Tibial nerve (tissue), 4 donors: ENCODE results near the gene BUB1B. TPM values are rescaled to one million over a fixed set of nuclear protein-coding genes. Genes with fewer than 3 reads are reported as not detected.
"Not testable (repeated sequence)": the region's sequence is repeated elsewhere in the genome, so short reads cannot be mapped to it uniquely, and the experiment has no call there.

Source experiments
- DNase-seq, 2 donors: peaks; one replicate each; pipeline ENCODE4 v3.0.0-alpha.2; 2019; ENCODE audit warnings: low spot score in 2 of 2
- H3K27ac ChIP-seq, 4 donors: fragments of 200-600 bp; sonication (generic) in 3 of 4; one replicate each; pipeline ENCODE4 v1.5.1; 2017 to 2019; ENCODE audit warnings: mild to moderate bottlenecking in 1 of 4
- H3K27me3 ChIP-seq, 2 donors: fragments of 200-600 bp; sonication (generic) in 1 of 2; one replicate each; pipeline versions ENCODE4 v1.5.1 to v1.6.0; 2017 to 2019
- H3K36me3 ChIP-seq, 3 donors: fragments of 200-600 bp; sonication (generic); one replicate each; pipeline ENCODE4 v1.5.1; 2018 to 2019
- H3K4me1 ChIP-seq, 4 donors: fragments of 200-600 bp; sonication (generic) in 3 of 4; one replicate each; pipeline ENCODE4 v1.5.1; 2017 to 2019
- H3K4me3 ChIP-seq, 4 donors: fragments of 200-600 bp; sonication (generic) in 3 of 4; one replicate each; pipeline ENCODE4 v1.5.1; 2017 to 2019; ENCODE audit warnings: mild to moderate bottlenecking in 1 of 4, moderate library complexity in 1 of 4
- H3K9me3 ChIP-seq, 4 donors: fragments of 200-600 bp; sonication (generic) in 3 of 4; one replicate each; pipeline ENCODE4 v1.5.1; 2017 to 2019
- CTCF ChIP-seq, 5 experiments: fragments of 200-600 bp in 3 of 5; fragments of 450-650 bp in 2 of 5; sonication (generic) in 3 of 5; IDR thresholded peaks; one replicate each; pipeline ENCODE4 v1.5.1; 2016 to 2019; ENCODE audit warnings: antibody characterized with exemption in 5 of 5, mild to moderate bottlenecking in 3 of 5, moderate library complexity in 2 of 5
- EP300 ChIP-seq, 2 donors: sonication (generic); formaldehyde crosslinking; IDR thresholded peaks; one replicate each; pipeline ENCODE4 v1.6.1; 2017; ENCODE audit warnings: antibody characterized with exemption in 2 of 2, mild to moderate bottlenecking in 1 of 2
- POLR2A ChIP-seq, 2 donors: fragments of 450-650 bp; IDR thresholded peaks; one replicate each; pipeline ENCODE4 v1.6.1; 2017; ENCODE audit warnings: antibody characterized with exemption in 2 of 2, mild to moderate bottlenecking in 2 of 2, moderate library complexity in 2 of 2
- WGBS, 2 donors: methylation state at CpG; one replicate each; pipeline ENCODE4 v1.1.5; 2018; 5-methylcytosine and 5-hydroxymethylcytosine counted together
- total RNA-seq, 4 donors: library from RNA; depleted of rRNA; stranded (reverse); fragments of >200 nt; gene quantifications; one replicate each; pipeline ENCODE4 v1.1.0, GENCODE V29; 2016

The BUB1B gene
- total RNA-seq: 1 to 10 TPM in 2 of 4 donors, under 1 TPM in 1, not detected in 1; 0.22 to 6.9 (median 3.9) TPM

GRCh38 chr15:40160689-40161688 is at the start of gene BUB1B:
TSS of gene BUB1B (plus strand) at chr15:40161069. CDS start at chr15:40161221, 152 bp downstream.
- no peak within 1 kb of the TSS for H3K27ac ChIP-seq
- no peaks in the 10 kb centered on the region for H3K27me3 ChIP-seq
- peaks cover 0 to 8% (median 4%) of the 10 kb centered on the region in 4 donors for H3K4me1 ChIP-seq
- peak within 1 kb of the TSS; percentile 33 to 61 (median 56) for H3K4me3 ChIP-seq
- 2% methylated on average over 53 to 54 of the region's 54 CpGs for WGBS, 2 donors
- TF ChIP-seq EP300 (IDR thresholded peaks at IDR 0.05) (peak; percentile 62 to 80), POLR2A (IDR thresholded peaks at IDR 0.05) (no peak)
- peak; percentile 77 to 94 for DNase-seq
- no peaks in the 10 kb centered on the region for H3K9me3 ChIP-seq
- H3K36me3 ChIP-seq: no peaks in the 10 kb centered on the region

GRCh38 chr15:40111888-40112287 is 49.0 kb upstream of the BUB1B start:
- H3K27ac ChIP-seq: no peak overlapping the region
- no peaks in the 10 kb centered on the region for H3K9me3 ChIP-seq
- H3K4me3 ChIP-seq: no peak overlapping the region
- H3K27me3 ChIP-seq: no peaks in the 10 kb centered on the region
- H3K4me1 ChIP-seq: peaks cover 0 to 22% (median 6%) of the 10 kb centered on the region in 4 donors
- DNase-seq: no peak
- H3K36me3 ChIP-seq: no peaks in the 10 kb centered on the region
- WGBS, 2 donors: 87 to 89% methylated on average over 2 of the region's 2 CpGs
- TF ChIP-seq CTCF (IDR thresholded peaks at IDR 0.05): no peak
- no peak for TF ChIP-seq EP300 (IDR thresholded peaks at IDR 0.05)
- TF ChIP-seq POLR2A (IDR thresholded peaks at IDR 0.05): no peak

GRCh38 chr15:40112789-40113188 is 48.1 kb upstream of the BUB1B start:
- no peak overlapping the region for H3K27ac ChIP-seq
- no peaks in the 10 kb centered on the region for H3K9me3 ChIP-seq
- H3K36me3 ChIP-seq: no peaks in the 10 kb centered on the region
- no peak for TF ChIP-seq POLR2A (IDR thresholded peaks at IDR 0.05)
- 74 to 83% methylated on average over 24 of the region's 24 CpGs for WGBS, 2 donors
- no peak overlapping the region for H3K4me3 ChIP-seq
- DNase-seq: no peak
- H3K4me1 ChIP-seq: peaks cover 0 to 13% (median 2%) of the 10 kb centered on the region in 4 donors
- H3K27me3 ChIP-seq: no peaks in the 10 kb centered on the region

- Histone ChIP-seq H3K9me3 (no peaks in the 10 kb centered on the region), H3K27me3 (no peaks in the 10 kb centered on the region), H3K36me3 (no peaks in the 10 kb centered on the region), H3K27ac (no peak overlapping the region), H3K4me1 (peaks cover 0 to 5% (median 0%) of the 10 kb centered on the region in 4 donors), H3K4me3 (no peak overlapping the region)
- 84 to 100% methylated on average over 2 of the region's 2 CpGs for WGBS, 2 donors
- no peak for DNase-seq
- TF ChIP-seq CTCF (IDR thresholded peaks at IDR 0.05) (no peak), EP300 (IDR thresholded peaks at IDR 0.05) (no peak), POLR2A (IDR thresholded peaks at IDR 0.05) (no peak)
Observed at GRCh38 chr15:40114218-40114617, 46.7 kb upstream of the BUB1B start.

GRCh38 chr15:40115106-40115505 is 45.8 kb upstream of the BUB1B start:
- not testable (repeated sequence) for H3K9me3 ChIP-seq, H3K4me1 ChIP-seq, H3K4me3 ChIP-seq, H3K27ac ChIP-seq, H3K27me3 ChIP-seq, H3K36me3 ChIP-seq, DNase-seq
- WGBS, 2 donors: 94 to 95% methylated on average over 14 of the region's 14 CpGs

GRCh38 chr15:40115670-40116093 is 45.2 kb upstream of the BUB1B start:
- DNase-seq: peak; percentile 27 to 33
- Histone ChIP-seq H3K9me3 (no peaks in the 10 kb centered on the region), H3K27ac (no peak overlapping the region), H3K4me3 (no peak overlapping the region), H3K4me1 (no peaks in the 10 kb centered on the region), H3K36me3 (no peaks in the 10 kb centered on the region), H3K27me3 (no peaks in the 10 kb centered on the region)
- 50 to 57% methylated on average over 8 of the region's 8 CpGs for WGBS, 2 donors
- no peak for TF ChIP-seq POLR2A (IDR thresholded peaks at IDR 0.05)
- TF ChIP-seq EP300 (IDR thresholded peaks at IDR 0.05): no peak
- TF ChIP-seq CTCF (IDR thresholded peaks at IDR 0.05): no peak
